ENCODE data around the gene TMEM176B.
A peak's percentile ranks its signal among the peaks of the same experiment; 100 is the strongest.

Gene TMEM176B

DNA sequence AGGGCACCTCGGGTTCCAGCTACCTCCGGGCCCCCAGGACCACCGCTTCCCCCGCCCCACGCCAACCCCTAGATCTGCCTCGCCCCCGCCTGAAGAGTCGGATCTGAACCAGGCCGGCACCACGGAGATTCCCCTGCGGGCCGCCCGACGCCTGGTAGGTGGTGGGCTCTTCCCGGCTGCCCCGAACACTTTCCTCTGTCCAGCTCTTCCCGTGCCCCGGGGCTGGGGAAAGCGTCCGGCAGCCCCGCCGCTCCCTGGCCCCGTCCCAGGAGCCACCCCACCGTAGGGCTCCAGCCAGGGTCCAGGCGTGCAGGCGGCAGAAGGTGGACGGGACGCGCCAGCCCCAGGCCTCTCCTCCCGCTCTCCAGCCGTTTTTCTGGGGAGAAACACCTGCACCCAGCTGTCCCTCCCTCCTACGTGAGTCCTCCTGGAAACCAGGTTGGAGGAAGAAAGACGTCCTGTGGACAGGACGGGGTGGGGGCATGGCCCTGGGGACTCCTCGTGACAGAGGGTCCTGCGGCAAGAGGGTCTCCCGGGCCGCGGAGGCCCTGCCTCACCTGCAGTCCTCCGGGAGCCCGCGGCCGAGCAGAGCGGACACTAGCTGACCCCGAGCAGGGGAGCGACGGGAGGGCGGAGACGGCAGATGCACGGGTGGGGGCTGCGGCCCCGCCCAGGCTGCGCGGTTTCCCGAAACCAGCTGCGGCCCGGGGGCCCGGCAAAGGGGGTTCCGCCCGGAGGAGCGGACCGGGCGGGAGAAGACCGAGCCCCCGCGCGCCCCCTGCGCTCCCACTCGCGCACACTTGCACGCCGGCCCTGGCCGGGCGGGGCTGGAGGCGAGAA lies at the start of gene TMEM176B:
Gene TMEM176B, minus strand, starts transcription at position 624 of the 840 bp plus-strand sequence. CDS start 3,795 bp downstream, outside the sequence.
- intact Hi-C loops (cut with DNase I): no loop called here
- DNase-seq: peak in 3 of 10 donors; percentile 38 to 91 (median 79)

DNA sequence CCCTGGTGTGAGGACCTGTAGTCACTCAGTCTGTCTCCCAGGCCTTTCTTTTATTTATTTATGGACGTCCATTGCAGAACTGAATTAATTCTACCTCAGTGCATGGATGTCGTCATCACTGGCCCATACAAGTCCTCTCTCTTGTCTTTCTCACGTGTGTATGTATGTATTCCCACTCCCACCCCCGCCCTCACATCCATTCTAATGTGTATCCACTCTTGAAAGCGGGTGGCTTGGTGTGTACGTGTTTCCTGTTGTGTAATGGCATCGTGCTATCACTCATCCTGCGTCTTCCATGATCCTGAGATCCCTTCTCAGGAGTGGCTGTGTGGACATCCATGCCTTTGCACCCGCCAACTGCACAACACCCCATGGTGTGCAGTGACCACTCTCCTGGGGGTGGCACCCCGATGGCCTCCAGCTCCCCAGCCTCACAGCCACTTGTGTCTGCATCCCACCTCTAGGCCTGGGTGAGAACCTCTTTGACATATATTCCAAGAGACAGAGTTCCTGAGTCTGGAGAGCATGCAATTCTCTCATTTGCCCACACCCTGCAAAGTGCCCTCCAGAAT lies 49.1 kb upstream of the TMEM176B start:
- intact Hi-C loops (cut with DNase I): no loop called here
- no peak for DNase-seq

DNA sequence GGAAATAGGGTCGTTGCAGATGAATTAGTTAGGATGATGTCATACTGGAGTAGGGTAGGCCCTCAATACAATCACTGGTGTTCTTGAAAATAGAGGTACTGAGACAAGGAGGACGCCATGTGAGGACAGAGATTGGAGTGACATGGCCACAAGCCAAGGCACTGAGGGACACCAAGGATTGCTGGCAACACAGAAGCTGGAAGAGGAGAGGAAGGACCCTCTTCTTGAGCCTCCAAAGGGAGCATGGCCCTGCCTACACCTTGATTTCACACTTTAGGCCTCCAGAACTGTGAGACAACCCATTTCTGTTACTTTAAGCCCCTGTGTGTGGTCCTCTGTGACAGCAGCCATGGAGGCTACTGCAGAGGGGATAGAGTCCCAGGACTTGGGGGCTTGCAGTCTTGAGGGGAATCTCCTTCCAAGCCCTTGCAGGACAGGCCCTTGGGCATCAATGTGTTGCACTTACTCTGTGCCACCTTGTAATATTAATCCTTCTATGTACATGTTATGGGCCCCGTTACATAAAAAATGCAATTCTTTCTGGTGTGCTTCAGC lies 48.5 kb upstream of the TMEM176B start:
- no peak for DNase-seq
- intact Hi-C loops (cut with DNase I): no loop called here

DNA sequence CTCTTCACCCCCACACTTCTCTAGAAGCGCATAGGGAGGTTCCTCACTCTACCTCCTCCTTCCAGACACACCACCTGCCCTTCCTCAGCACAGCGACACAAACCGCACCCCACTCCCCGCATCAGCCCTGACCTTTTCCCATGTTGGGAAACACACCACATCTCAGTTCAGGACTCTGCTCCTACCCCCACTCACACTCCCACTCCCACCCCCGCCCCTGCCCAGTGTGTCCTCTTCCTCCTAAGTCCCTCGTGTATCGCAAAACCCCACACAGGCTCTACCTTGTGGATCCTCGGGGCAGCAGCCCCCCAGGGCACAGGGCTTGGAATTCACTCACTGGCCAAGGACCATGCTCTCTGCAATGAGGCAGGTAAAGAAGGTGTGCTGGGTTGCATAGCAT lies 47.9 kb upstream of the TMEM176B start:
- intact Hi-C loops (cut with DNase I): no loop called here
- DNase-seq: no peak

DNA sequence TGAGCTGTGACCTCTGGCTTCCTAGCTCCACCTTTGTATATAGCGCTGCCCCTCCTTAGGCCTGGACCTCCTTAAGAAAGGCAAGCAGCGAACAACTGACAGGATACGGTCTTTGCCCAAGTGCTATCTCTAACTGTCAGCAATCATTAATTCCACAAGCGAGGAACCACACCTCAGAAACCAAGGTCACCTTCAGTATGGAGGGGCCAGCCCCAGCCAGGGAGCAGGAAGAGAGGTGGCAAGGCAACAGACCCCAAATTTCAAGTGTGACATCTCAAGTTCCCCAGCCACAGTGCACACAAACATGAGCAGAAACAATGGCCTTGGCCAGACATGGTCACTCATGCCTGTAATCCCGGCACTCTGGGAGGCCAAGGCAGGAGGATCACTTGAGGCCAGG lies 47.4 kb upstream of the TMEM176B start:
- no peak for DNase-seq
- intact Hi-C loops (cut with DNase I): no loop called here

DNA sequence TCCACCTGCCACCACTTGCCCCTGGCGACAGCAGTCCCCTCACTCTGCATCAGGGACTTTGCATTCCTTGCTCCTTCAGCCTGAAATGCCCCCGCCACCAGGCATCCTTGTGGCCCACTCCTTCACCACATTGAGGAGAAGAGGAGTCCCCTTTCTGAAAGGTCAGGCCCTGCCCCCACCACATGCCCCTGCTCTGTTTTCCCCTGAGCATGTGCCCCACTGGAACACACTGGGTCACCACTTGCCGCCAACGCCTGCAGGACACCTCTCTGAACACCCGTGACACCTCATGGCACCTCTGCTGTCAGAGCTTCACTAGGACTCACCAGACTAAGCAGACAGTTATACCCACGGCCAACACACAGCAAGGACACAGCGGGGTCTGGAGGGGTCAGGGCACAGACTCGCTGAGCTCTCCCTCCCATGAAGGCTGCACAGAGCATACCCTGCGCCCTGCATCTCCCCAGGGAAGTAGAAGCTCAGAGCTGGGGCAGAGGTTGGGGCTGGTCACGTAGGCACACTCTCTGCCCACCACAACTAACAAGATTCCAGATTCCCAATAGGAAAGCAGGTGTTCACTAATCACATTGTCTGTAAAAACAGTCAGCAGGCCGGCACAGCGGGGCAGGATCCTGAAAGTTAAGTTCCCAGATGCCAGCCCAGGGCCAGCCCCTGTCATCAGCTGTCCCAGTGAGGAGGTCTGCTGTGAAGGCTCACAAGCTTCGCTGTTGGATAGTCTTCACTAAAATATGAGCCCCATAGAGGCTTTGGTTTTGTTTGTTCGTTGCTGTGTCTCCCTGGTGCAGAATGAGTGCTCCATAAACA lies 46.3 kb upstream of the TMEM176B start:
- intact Hi-C loops (cut with DNase I): no loop called here
- no peak for DNase-seq

DNA sequence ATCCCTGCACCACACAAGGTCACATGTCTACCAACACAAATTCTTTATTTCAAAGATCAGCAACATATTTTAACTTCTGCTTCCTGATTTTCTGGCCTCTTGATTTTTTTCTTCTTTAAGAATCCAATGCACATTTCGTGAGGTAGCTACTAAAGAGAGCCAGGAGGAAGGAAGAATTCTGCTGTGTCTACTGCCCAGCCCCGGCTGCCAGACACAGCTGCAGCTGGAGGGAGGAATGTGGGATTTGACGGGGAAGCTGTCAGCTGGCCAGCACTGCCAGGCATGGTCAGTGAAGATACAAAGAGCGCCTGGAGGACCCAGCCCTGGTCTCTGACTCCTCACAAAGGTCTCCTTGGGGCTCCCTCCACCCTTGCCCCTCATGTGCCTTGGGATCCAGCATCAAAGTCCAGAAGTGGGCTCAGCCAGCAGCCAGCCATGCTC lies 45.3 kb upstream of the TMEM176B start:
- DNase-seq: peak in 4 of 10 donors; percentile 20 to 89 (median 36)
- intact Hi-C loops (cut with DNase I): no loop called here

DNA sequence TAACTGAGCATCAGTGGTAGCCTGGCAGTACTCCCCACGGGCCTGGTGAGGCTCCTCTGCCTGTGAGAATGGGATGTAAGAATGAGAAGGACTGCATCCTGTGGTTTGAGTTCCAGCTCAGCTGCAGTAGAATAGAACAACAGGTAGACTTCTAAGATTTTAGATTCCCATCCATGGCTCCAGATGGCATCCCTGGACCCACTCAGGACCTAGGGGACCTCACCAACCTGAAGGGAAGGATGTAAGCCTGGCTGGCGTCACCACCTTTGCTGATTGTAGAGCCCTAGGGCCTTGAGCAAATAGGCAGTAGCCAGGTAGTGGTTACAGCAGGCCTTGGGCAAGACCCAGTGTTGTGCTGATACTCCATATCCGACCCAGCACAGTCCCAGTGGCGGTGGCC lies 42.6 kb upstream of the TMEM176B start:
- intact Hi-C loops (cut with DNase I): no loop called here
- no peak for DNase-seq

DNA sequence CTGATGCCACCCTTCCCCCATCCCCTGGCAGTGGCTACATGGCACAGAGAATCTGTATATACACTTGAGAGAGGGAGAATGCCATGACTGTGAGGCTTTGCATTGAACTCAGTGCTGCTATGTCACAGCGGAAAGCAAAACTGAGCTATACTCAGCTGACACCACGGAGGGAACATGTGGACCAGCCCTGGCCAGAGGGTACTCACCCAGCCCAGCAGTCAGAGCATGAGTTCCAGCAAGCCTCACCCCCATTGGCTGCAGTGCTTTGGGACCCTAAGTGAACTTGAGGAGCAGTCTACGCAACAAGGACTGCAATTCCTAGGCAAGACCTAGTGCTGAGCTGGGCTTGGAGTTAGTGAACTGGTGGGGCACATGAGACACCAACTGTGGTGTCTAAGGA lies 41.9 kb upstream of the TMEM176B start:
- intact Hi-C loops (cut with DNase I): no loop called here
- no peak for DNase-seq

DNA sequence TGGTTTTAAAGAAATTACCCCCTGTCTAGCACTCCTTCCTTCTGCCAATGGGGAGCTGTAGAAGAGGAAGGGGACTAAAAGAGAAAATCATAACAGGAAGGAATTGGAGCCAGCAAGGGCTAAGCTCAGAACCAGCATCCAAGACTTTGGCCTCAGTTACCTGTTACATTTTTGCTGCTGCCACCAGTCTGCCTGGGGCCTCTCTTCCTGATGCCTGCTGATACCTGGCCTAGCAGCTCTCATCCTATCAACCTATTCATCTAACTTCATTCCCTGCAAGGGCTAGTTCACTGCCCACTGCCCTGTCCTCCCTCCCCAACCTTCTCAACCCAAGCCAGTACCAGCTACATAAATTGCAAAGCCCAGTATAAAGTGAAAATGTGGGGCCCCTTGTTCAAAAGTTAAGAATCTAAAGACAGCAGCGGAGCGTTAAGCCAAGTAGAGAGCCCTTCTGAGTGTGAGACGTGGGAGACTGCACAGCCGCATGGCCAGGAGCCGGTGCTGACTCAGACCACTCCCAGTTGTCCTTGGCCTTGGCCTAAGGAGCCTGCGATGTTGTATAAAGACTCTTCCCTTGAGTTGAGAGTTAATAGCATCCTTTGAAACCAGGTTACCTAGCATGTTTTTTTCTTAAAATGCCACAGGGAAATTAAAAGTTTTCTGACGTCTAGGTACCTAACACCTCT lies 38.9 kb upstream of the TMEM176B start:
- DNase-seq: no peak
- intact Hi-C loops (cut with DNase I): no loop called here

DNA sequence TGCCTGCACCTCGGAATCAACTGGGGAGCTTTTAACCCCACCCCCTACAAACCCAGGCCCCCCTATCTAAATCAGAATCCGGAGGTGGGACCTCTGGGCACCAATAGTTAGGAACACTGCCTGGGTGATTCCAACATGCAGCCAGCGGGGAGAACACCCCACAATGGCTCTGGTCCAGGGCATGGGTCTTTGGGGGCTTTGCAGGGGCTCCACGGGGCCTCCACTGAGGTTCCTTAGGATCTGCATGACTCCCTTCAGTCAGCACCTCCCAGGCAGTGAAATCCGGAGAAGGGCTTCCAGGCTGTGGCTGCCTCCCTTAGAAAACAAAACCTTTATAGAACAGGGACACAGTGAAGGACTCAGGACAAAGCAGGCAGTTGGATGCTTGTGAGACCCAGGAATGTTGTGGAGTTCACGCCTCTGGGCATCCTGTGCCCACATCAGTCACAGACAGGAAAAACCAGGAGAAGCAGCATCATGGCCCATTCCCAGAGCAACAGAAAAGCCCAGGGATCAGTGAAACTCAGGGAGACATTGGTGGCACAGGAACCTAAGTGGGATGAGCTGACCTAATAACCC lies 35.6 kb upstream of the TMEM176B start:
- DNase-seq: no peak
- intact Hi-C loops (cut with DNase I): no loop called here

DNA sequence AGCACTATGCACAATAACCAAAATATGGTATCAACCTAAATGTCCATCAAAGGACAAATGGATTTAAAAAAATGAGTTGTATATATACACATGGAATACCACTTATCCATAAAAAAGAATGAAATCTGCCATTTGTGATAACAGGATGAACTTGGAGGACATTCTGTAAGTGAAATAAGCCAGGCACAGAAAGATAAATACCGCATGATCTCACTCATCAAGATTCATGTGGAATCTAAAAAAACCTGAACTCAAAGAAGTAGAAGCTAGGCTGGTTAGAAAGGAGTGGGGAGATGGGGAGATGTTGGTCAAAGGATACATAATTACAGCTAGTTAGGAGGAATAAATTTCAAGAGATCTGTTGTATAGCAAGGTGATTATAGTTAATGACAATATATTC lies 34.9 kb upstream of the TMEM176B start:
- DNase-seq: no peak
- intact Hi-C loops (cut with DNase I): no loop called here

DNA sequence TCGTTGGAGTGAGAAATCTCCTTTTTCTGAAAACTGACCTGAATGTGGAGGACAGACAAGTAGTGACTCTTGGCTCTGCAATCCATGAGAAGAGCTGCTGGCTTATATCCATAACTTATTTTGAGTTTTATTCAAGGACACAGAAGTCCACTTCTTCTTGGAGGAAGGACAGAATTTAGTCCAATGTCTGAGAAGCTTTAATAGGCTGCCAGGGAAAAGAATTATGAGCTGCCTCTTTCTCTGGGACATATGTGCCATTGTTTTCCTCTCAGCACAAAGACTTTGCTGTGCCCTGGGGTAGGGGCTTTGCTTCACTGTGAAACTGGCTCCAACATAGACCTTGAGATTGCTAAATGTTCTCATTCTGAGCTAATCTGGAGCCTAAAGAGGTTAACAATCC lies 31.7 kb upstream of the TMEM176B start:
- DNase-seq: no peak
- intact Hi-C loops (cut with DNase I): no loop called here

DNA sequence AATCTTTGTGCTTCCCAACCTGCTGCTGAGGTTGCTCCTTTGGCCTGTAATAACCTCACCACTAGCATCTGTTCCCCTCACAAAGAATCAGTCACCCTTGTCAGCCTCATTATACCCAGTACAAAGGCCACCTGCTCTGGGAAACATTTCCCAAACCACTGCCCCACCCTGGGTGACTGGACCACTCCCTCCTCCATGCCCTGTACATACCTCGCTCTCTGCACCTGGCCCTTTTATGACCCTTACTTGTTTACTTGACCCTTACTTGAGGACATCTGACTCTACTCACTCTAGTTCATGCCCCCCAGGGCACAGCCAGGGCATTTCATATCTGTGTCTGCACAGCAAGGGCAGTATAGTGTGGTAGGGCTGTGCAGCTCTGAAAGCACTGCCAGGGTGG lies 30.8 kb upstream of the TMEM176B start:
- DNase-seq: no peak
- intact Hi-C loops (cut with DNase I): no loop called here

DNA sequence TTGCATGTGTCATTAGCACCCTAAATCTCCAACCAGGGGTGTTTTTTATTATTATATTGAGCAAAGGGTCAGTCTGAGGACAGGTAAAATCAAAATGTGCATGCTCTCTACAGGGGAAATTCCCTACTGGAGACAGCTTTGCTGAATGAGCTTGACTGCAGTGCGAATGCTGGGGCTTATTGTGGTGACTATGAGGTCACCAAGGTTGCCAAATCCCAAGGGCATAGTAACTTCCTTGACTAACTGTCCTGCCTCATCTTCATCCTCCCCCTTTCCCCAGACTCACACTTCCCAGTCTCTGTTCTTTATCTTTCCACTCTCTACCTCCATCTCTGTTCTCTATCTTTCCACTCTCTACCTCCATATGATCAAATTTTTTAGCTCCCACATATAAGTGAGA lies 29.3 kb upstream of the TMEM176B start:
- DNase-seq: no peak
- intact Hi-C loops (cut with DNase I): no loop called here

DNA sequence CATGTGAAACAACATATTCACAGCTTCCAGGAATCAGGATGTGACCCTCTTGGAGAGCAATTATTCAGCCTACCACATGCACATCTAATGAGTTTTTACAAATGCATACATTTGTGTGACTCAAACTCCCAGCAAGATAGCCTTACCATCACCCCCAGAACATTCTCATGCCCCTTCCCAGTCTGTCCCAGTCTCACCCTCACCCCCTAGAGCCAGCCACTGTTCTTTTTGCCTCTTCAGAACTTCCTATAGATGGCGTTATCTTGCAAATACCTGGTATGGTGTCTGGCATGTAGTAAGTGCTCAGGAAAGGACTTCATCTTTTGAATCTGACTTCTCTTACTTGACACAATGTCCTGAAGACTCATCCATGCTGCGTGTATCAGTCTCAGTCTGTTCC lies 28.2 kb upstream of the TMEM176B start:
- intact Hi-C loops (cut with DNase I): no loop called here
- DNase-seq: no peak

DNA sequence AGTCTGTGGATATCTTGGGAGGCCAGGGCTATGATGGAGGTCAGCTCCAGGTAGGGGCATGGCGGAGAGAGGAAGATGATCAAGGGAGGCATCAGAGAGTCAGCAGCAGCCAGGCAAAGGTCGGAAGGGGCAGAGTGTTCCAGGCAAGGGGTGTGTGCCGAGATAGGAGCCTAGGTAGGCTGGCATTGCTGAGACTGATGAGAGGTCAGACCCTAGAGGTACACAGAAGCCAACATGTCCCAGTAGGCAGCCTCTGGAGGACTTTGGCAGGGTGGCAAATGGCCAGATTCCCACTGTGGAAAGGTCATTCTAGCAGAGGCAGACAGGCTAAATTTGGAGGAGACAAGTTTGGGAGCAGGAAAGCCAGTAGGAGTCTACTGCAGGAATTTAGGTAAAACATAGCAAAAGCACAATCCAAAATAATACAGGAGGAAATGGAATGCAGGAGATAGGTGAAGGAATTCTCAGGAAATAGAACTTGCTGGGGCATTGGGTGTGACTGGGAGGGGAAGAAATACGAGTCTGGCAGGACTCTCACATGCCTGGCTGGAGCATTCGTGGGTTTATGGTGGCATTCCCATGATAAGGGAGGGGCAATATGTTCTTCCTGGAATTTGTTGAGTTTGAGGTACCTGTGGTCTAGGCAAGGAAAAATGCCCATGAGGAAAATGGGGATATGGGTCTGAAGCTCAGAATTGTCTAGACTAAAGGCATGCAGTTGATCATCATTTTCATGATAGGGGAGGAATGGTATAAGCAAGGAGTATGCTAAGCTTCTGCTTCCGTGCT lies 26.1 kb upstream of the TMEM176B start:
- intact Hi-C loops (cut with DNase I): no loop called here
- no peak for DNase-seq

DNA sequence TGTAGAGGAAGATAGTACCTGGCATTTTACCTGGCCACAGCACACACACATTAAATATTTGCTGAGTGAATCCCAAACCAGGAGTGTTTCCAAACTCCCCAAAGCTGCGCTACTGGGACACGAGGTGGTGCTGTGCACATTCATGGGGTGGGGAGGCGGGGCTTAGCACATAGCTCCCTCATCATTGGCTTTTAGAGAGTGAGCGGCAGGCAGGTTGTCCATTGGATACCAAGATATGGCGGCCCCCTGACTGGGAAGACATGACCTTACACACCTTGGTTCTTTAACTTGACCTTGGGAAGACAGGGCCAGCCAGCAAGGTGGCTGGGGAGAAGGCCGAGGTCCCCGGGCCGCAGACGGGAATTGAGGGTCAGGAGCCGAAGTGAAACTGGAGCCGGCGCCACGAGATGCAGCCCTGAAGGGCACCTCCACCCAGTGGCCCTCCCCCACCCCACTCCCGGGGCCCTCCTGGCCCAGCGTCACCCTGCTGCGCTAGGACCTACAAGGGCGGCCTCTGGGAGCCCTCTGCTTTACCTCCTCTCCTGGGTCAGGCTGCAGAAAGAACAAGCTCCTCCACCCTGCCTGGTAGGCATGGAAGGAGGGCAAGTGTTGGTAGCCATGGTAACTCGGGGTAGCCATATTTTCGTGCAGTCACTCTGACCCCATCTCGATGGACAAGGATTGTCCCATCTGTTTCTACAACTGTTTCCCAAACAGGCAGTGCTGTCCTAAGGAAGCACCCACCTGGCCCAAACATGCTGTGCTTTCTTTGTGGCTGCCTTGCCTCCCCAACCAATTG lies 24.4 kb upstream of the TMEM176B start:
- no peak for DNase-seq
- intact Hi-C loops (cut with DNase I): no loop called here
